GM21515 (cell line): ENCODE measurements around the gene TLE2.
"Not testable (repeated sequence)": the region's sequence is repeated elsewhere in the genome, so short reads cannot be mapped to it uniquely, and the experiment has no call there.

ENCODE experiments used
- ATAC-seq: cut with Tn5 transposase; IDR thresholded peaks from one replicate; pipeline ENCODE4 v1.9.1; 2021; ENCODE audit not compliant: unreplicated experiment

TLE2 gene

GRCh38 chr19:3015126-3016057 is 13.7 kb downstream of the TLE2 start:
- no peak for ATAC-seq

DNA sequence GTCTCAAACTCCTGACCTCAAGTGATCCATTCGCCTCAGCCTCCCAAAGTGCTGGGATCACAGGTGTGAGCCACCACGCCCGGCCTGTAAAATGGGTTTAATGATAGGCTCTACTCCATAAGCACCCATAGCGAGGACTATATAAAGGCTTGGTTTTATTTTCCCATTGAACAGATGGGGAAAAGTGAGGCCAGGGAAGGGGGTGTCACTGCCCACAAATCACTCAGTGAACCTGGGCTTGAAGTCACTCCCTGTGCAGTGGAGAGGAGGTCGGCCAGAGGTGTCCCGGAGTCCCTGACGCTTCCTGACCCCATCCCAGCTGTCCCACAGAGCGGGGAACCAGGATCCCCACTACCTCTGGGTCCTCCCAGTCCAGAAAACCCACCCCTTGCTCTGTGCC is 14.9 kb downstream of the TLE2 start:
- no peak for ATAC-seq

DNA sequence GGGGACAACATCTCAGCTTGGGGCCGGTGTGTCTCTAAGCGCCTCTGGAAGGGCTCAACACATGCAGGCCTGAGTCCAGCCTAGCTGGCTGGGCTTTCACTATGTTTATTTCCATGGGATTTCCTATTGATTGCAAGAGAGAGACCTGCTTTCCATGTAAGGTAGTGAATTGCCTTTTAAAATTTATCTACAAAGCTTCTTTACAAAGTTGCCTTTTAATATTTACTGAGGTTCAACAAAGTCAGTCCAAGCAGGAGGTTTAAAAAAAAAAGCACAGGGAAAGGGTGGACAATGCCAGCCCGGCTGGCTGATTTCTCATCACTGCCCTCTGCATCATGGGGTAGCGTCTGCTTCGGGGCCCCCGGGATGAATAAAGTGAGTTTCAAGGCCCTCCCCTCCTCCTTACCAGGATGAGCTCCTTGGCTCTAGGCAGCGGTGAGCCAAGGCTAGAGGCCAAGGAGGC is 15.8 kb downstream of the TLE2 start:
- no peak for ATAC-seq

DNA sequence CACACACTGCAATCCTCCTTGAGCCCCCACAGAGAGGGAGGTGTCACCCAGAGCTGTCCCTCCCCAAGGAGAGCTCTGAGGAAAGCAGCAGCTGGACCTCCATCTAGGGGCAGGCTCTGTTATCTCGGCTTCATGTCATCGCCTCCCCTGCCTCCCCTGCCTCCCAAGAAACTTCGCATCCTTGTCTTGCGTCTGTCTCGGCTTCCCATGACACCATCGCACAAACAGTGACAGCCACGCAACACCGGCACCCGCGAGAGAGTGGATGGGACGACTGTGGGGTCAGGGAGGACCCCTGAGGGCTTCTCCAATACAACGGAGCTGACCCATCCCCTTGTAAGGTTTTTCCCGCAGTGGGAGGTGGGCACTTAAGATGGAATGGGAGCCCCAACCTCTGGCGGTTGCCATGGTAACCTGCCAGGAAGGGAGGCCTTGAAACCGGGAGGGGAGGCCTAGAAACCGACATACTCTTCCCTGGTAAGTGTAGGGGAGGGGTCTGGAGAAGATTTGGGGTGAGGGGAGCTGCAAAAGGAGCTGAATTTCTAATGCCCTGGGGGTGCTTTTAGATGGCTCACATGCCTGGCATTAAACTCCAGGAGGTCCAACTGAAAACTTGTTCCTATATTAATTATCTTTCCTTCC is 16.3 kb downstream of the TLE2 start:
- no peak for ATAC-seq

DNA sequence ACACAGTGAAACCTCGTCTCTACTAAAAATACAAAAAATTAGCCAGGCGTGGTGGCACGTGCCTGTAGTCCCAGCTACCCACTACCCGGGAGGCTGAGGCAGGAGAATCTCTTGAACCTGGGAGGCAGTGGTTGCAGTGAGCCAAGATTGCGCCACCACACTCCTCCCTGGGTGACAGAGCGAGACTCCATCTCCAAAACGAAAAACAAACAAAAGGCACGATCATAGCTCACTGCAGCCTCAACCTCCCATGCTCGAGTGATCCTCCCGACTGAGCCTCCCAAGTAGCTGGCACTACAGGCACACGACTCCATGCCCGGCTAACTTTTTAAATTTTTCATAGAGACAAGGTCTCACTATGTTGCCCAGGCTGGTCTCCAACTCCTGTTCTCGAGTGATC is 17.0 kb downstream of the TLE2 start:
- not testable (repeated sequence) for ATAC-seq

- no peak for ATAC-seq
Measured at GRCh38 chr19:3010871-3011270, 18.2 kb downstream of the TLE2 start.

- no peak for ATAC-seq
Measured at GRCh38 chr19:3008994-3009393, 20.1 kb downstream of the TLE2 start.

- no peak for ATAC-seq
Measured at GRCh38 chr19:3007975-3008374, 21.1 kb downstream of the TLE2 start.

DNA sequence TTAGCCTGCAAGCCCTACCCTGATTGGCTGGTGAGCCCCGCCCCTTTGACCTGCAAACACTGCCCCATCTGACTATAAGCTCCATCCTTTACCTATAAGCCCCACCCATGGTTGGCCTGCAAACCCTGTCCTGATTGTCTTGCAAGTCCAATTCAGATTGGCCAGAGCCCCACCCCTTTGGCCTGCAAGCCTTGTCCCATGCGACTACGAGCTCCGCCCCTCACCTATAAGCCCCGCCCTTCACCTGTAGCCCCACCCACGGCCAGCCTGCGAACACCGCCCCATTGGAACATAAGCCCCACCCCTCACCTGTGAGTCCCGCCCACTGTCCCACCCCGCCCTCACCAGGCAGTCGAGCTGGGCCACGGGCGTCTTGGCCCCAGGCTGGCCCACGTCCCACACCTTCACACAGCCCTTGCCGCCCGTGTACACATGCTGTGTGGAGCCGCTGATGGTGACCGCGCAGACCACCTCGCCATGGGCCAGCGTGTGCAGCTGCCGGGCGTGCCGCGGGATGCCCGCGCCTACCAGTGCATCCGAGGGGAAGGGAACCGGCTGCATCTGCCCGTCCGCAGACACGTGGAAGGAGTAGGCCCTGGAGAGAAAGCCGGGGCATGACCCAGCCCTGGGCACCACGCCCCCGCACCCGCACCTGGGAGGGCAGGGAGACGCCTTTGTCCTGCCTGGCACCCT is 22.9 kb downstream of the TLE2 start:
- no peak for ATAC-seq

DNA sequence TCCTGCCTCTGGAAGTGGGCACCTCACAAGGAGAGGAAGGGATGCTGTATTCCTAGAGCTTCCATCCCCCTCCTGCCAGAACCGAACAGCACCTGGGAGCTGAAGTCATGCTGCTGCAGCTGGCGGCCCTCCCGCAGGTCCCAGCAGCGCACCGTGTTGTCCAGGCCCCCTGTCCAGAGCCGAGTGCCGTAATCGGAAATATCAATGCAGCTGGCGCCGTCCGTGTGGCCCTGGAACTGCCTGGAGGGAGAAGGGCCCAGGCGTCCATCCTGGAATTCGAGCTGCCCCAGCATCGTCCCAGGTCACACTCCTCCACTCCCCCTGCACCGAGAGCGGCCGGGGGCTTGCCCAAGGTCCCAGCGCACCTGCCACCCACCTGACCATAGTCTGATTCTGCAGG is 23.7 kb downstream of the TLE2 start:
- no peak for ATAC-seq

DNA sequence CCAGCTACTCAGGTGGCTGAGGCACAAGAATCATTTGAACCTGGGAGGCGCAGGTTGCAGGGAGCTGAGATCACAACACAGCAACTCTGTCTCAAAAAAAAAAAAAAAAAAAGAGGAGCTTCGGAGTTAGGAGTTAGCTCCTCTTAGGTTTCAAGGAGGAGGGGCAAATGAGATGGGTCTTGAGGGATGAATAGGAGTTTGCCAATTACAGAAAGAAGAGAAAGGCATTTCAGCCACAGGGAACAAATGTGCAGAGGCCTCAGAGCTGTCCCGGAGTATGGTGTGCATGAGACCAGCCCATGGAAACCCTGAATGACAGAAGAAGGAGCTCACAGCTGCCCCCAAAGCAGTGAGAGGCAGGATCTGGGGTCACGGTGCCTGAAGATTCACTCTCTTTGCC is 24.6 kb downstream of the TLE2 start:
- ATAC-seq, result no peak

DNA sequence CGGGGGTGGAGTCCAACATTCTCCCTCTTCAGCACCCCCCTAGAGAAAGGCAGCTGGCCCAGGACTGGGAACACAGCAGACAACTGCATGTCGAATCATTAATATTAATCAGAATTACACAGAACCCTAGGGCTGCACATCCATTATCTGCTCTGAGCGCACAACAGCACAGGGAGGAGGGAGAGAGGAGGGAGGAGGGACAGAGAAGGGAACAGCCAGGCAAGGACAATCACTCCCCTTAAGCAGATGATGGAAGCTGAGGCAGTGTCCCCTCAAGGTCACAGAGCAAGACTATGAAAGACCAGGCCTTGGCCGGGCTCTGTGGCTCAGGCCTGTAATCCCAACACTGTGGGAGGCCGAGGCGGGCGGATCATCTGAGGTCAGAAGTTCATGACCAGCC is 26.0 kb downstream of the TLE2 start:
- no peak for ATAC-seq

GRCh38 chr19:3001235-3001800 is 27.8 kb downstream of the TLE2 start:
- ATAC-seq, result no peak

GRCh38 chr19:2998642-2999041 is 30.4 kb downstream of the TLE2 start:
- ATAC-seq, result no peak

- no peak for ATAC-seq
Measured at GRCh38 chr19:2997720-2998119, 31.4 kb downstream of the TLE2 start.

DNA sequence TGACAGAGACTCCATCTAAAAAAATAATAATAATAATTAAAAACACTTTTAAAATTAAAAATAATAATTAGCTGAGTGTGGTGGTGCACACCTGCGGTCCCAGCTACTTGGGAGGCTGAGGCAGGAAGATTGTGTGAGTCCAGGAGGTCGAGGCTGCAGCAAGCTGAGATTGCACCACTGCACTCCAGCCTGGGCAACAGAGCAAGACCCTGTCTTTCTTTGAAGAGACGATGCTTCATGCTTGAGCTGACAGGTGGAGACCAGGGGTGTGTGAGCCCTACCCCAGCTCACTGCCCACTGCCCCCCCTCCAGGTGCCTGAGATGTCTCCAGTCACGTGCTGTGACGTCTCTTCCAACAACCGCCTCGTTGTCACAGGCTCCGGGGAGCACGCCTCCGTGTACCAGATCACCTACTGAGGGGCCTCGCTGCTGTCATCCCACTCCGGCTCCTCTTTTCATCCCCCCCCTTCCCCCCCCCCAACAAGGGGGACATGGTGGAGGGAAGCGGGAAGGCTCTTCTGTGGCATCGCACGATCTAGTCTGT is 34.4 kb downstream of the TLE2 start:
- ATAC-seq, result no peak

DNA sequence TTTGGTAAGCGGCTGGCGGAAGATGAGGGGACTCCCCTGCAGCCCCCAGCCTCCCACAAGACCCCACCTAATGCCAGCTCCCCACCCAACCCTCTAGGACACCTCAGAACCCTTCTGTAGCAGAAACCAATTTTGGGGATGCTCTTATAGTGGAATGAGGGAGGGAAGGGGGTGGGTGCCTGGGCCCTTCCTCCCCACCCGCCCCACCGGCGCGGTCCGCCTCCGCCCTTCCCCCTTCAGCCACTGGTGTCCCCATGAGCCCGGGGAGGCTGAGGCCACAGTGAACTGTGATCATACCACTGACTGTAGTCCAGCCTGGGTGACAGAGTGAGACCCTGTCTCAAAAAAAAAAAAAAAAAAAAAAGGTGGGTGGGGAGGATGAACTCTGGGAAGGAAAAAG is 35.5 kb downstream of the TLE2 start:
- no peak for ATAC-seq

GRCh38 chr19:2992958-2993357 is 36.1 kb downstream of the TLE2 start:
- ATAC-seq, result no peak

- ATAC-seq, result not testable (repeated sequence)
Measured at GRCh38 chr19:2992333-2992732, 36.7 kb downstream of the TLE2 start.

GRCh38 chr19:2989236-2989946 is 39.7 kb downstream of the TLE2 start:
- no peak for ATAC-seq
